Measurements from ENCODE around the gene RB1. TPM values are rescaled to one million over a fixed set of nuclear protein-coding genes. Genes with fewer than 3 reads are reported as not detected.

RB1 gene
- total RNA-seq, 1 donor from 2014 or later = 35.4 TPM

GRCh38 chr13:48505012-48505411, 201.5 kb downstream of the RB1 start:
- DNase-seq (ENCODE audit: low read depth) = no peak
- TF ChIP-seq CTCF (conservative IDR thresholded peaks at IDR 0.05; ENCODE audit: low read depth, low read length) = no peak

GRCh38 chr13:48505597-48506091, 202.1 kb downstream of the RB1 start:
- H3K4me3 ChIP-seq (ENCODE audit: low read depth, low read length) = no peak overlapping the region
- no peak for DNase-seq (ENCODE audit: low read depth)
- no peak for TF ChIP-seq CTCF (conservative IDR thresholded peaks at IDR 0.05; ENCODE audit: low read depth, low read length)

More at GRCh38 chr13:48505012-48505411, 201.5 kb downstream of the RB1 start:
- H3K4me3 ChIP-seq (ENCODE audit: low read depth, low read length) = no peak overlapping the region

GRCh38 chr13:48506092-48506701, 202.6 kb downstream of the RB1 start:
- TF ChIP-seq CTCF (conservative IDR thresholded peaks at IDR 0.05; ENCODE audit: low read depth, low read length) = no peak
- H3K4me3 ChIP-seq (ENCODE audit: low read depth, low read length) = no peak overlapping the region
- no peak for DNase-seq (ENCODE audit: low read depth)

- DNase-seq (ENCODE audit: low read depth) = no peak
Measured at GRCh38 chr13:48507021-48507420, 203.5 kb downstream of the RB1 start.

GRCh38 chr13:48508011-48508410, 204.5 kb downstream of the RB1 start:
- TF ChIP-seq CTCF (conservative IDR thresholded peaks at IDR 0.05; ENCODE audit: low read depth, low read length) = no peak
- no peak for DNase-seq (ENCODE audit: low read depth)
- H3K4me3 ChIP-seq (ENCODE audit: low read depth, low read length) = no peak overlapping the region

More at GRCh38 chr13:48507021-48507420, 203.5 kb downstream of the RB1 start:
- TF ChIP-seq CTCF (conservative IDR thresholded peaks at IDR 0.05; ENCODE audit: low read depth, low read length) = no peak
- no peak overlapping the region for H3K4me3 ChIP-seq (ENCODE audit: low read depth, low read length)

GRCh38 chr13:48510698-48511097, 207.1 kb downstream of the RB1 start:
- DNase-seq (ENCODE audit: low read depth) = no peak
- H3K4me3 ChIP-seq (ENCODE audit: low read depth, low read length) = no peak overlapping the region
- TF ChIP-seq CTCF (conservative IDR thresholded peaks at IDR 0.05; ENCODE audit: low read depth, low read length) = no peak

Data from epithelial cell of proximal tubule (primary cell).